HFFc6 (cell line): ENCODE measurements around the gene COPS9. TPM values are rescaled to one million over a fixed set of nuclear protein-coding genes. Genes with fewer than 3 reads are reported as not detected.

ENCODE experiments used
- DNase-seq: peaks from one replicate; pipeline ENCODE4 v3.0.0-alpha.2; 2018
- H3K27ac Mint-ChIP-seq: 2 replicates; pipeline ENCODE4 v1.8.0; 2020; ENCODE audit warnings: mild to moderate bottlenecking, mixed read lengths
- H3K27me3 Mint-ChIP-seq: 2 replicates; pipeline ENCODE4 v1.8.0; 2021; ENCODE audit warnings: mild to moderate bottlenecking, moderate library complexity, mixed read lengths; ENCODE audit not compliant: insufficient read depth
- H3K36me3 Mint-ChIP-seq: 2 replicates; pipeline ENCODE4 v1.8.0; 2021; ENCODE audit warnings: low read depth, mixed read lengths
- H3K4me1 Mint-ChIP-seq: 2 replicates; pipeline ENCODE4 v1.8.0; 2020; ENCODE audit warnings: low read depth, mixed read lengths
- H3K4me3 Mint-ChIP-seq: 2 replicates; pipeline ENCODE4 v1.8.0; 2020; ENCODE audit warnings: mild to moderate bottlenecking, moderate library complexity, mixed read lengths
- H3K9me3 Mint-ChIP-seq: 2 replicates; pipeline ENCODE4 v1.8.0; 2020; ENCODE audit warnings: mild to moderate bottlenecking, mixed read lengths
- CTCF ChIP-seq: fragments of 200-600 bp; sonication (generic); IDR thresholded peaks from 2 replicates; pipeline ENCODE4 v1.5.0; 2021; ENCODE audit warnings: antibody characterized with exemption, mild to moderate bottlenecking
- total RNA-seq, 6 experiments: library from RNA; stranded (reverse); fragmentation: NEBNext Ultra II Directional; extraction: Animal tissue kit (Norgen Biotek cat#: 25700); gene quantifications; 2 replicates in 1 of 6; 3 replicates in 5 of 6; pipeline ENCODE4 v1.2.3, GENCODE V29; 2021

COPS9 gene
- total RNA-seq, 6 experiments from 2014 or later: 147 to 239 (median 211) TPM

GRCh38 chr2:240165034-240165433 lies 28.9 kb upstream of the COPS9 start:
- Mint-ChIP-seq H3K27ac (no peak overlapping the region), H3K4me3 (no peak overlapping the region), H3K27me3 (peaks cover 24% of the 10 kb centered on the region)

DNA sequence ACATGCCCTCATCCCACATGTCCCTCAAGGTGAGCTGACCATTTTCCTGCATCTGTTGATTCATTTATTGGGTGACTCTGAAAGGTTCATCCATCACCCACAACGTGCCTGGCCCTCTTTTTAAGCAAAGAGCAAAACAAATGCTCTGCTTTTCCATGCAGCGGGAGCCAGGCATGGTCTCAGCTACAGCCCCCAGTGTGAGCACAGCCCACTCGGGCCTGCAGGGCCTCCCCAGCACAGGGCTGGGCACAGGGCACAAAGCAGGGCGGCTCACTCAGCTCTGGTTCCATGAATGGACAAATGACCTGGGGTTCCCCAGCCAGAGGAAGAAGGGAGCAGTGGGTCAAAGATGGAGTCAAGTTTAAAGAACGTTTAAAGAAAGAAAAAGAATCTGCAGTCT lies 28.5 kb upstream of the COPS9 start:
- DNase-seq: no peak

More at GRCh38 chr2:240165034-240165433, 28.9 kb upstream of the COPS9 start:
- no peaks in the 10 kb centered on the region for H3K36me3 Mint-ChIP-seq
- no peak for TF ChIP-seq CTCF
- no peak for DNase-seq
- no peaks in the 10 kb centered on the region for H3K4me1 Mint-ChIP-seq
- no peaks in the 10 kb centered on the region; the same call in 1 of the 2 replicates for H3K9me3 Mint-ChIP-seq

GRCh38 chr2:240163844-240164574 lies 27.9 kb upstream of the COPS9 start:
- Mint-ChIP-seq H3K36me3 (no peaks in the 10 kb centered on the region), H3K4me3 (no peak overlapping the region), H3K27ac (no peak overlapping the region), H3K9me3 (no peaks in the 10 kb centered on the region; the same call in 1 of the 2 replicates), H3K4me1 (no peaks in the 10 kb centered on the region), H3K27me3 (peaks cover 24% of the 10 kb centered on the region)
- DNase-seq: no peak
- no peak for TF ChIP-seq CTCF

More for the DNA sequence above, 28.5 kb upstream of the COPS9 start:
- Mint-ChIP-seq H3K27me3 (peaks cover 24% of the 10 kb centered on the region), H3K9me3 (no peaks in the 10 kb centered on the region; the same call in 1 of the 2 replicates), H3K27ac (no peak overlapping the region), H3K36me3 (no peaks in the 10 kb centered on the region), H3K4me3 (no peak overlapping the region), H3K4me1 (no peaks in the 10 kb centered on the region)
- TF ChIP-seq CTCF: no peak

DNA sequence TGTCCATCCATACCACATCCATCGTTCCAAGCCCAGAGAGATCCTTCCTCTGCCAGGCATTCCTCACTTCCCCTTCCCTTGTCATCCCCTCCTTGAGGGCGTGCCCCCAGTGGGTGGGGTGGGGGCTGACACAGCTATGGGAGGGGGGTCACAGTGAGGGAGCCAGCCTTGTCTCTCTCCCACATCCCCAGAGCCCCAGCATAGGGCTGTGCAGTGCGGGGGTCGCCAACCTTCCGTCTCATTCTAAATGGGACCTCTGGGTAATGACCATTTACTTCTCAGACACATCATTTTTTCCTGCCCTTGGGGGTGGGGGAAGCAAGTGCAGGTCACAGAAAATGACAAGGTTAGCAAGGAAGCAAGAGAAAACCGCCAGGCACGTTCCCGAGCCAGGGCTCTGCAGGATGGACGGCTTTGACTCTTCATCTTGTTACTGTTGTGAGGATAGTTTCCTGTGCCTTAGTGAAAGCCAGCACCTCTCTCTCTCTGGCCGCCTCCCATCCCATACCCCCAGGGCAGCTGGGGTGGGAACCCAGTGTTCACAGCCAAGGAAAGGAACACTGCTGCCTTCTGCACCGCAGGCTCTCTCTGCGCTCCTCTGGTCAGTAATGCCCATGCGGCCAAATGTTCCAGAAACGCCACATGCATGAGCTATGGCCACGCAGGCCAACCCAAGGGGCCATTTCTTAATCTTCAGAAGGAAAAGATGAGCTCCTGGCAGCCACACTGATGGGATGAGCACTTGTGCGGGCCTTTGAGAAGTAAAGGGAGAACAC lies 27.0 kb upstream of the COPS9 start:
- H3K4me1 Mint-ChIP-seq: no peaks in the 10 kb centered on the region
- H3K4me3 Mint-ChIP-seq: no peak overlapping the region

GRCh38 chr2:240162531-240162930 lies 26.4 kb upstream of the COPS9 start:
- no peak for TF ChIP-seq CTCF
- Mint-ChIP-seq H3K27ac (no peak overlapping the region), H3K9me3 (no peaks in the 10 kb centered on the region; the same call in 1 of the 2 replicates), H3K36me3 (no peaks in the 10 kb centered on the region), H3K4me3 (no peak overlapping the region), H3K27me3 (peaks cover 22% of the 10 kb centered on the region), H3K4me1 (no peaks in the 10 kb centered on the region)
- DNase-seq: no peak

More for the DNA sequence above, 27.0 kb upstream of the COPS9 start:
- Mint-ChIP-seq H3K27ac (no peak overlapping the region), H3K27me3 (peaks cover 24% of the 10 kb centered on the region), H3K36me3 (no peaks in the 10 kb centered on the region), H3K9me3 (no peaks in the 10 kb centered on the region; the same call in 1 of the 2 replicates)
- TF ChIP-seq CTCF: no peak
- no peak for DNase-seq
